A673 (cell line): ENCODE results near the gene AGAP4. TPM values are rescaled to one million over a fixed set of nuclear protein-coding genes. Genes with fewer than 3 reads are reported as not detected.
"Not testable (repeated sequence)": the region's sequence is repeated elsewhere in the genome, so short reads cannot be mapped to it uniquely, and the experiment has no call there.

Experiments
- BruUV-seq: library from RNA; stranded (reverse); fragments of 400-500 nt; replicated peaks from 2 replicates; lab custom pipeline; 2021; lab: Mats Ljungman, UMichigan
- CTCF ChIA-PET: fragments of 300-600 bp; sonication (Branson Sonifier 250); formaldehyde crosslinking; loops from one replicate; lab custom pipeline; 2022; ENCODE audit warnings: antibody characterized with exemption; lab: Charles Lee
- POLR2A ChIA-PET: fragments of 300-600 bp; sonication (Branson Sonifier 250); formaldehyde crosslinking; loops from one replicate; lab custom pipeline; 2022; ENCODE audit warnings: antibody characterized with exemption; ENCODE audit not compliant: low non-redundant PET; lab: Charles Lee
- DNase-seq: peaks from one replicate; pipeline ENCODE4 v3.0.0-alpha.2; 2015; ENCODE audit warnings: low spot score
- H3K27ac ChIP-seq: fragments of 200-600 bp; sonication (generic); 2 replicates; pipeline ENCODE4 v1.5.1; 2016; ENCODE audit warnings: mixed run types, low read depth, mild to moderate bottlenecking, mixed read lengths, antibody characterized with exemption, low read length; ENCODE audit not compliant: poor library complexity, severe bottlenecking
- H3K27me3 ChIP-seq: fragments of 200-600 bp; sonication (generic); replicated peaks from 2 replicates; pipeline ENCODE4 v1.6.1; 2017; ENCODE audit warnings: mixed run types, low read depth, mild to moderate bottlenecking, mixed read lengths, antibody characterized with exemption, low read length; ENCODE audit not compliant: insufficient read depth, poor library complexity
- H3K36me3 ChIP-seq: fragments of 200-600 bp; sonication (generic); 2 replicates; pipeline ENCODE4 v1.6.1; 2016; ENCODE audit warnings: mixed run types, mild to moderate bottlenecking, mixed read lengths, antibody characterized with exemption, low read length; ENCODE audit not compliant: insufficient read depth, poor library complexity, severe bottlenecking
- H3K4me1 ChIP-seq: fragments of 200-600 bp; sonication (generic); 2 replicates; pipeline ENCODE4 v1.6.1; 2017; ENCODE audit warnings: mixed run types, mild to moderate bottlenecking, mixed read lengths, antibody characterized with exemption, low read length; ENCODE audit not compliant: insufficient read depth, poor library complexity, severe bottlenecking
- H3K4me3 ChIP-seq: fragments of 200-600 bp; sonication (generic); 2 replicates; pipeline ENCODE4 v1.5.1; 2016; ENCODE audit warnings: low read depth, mixed run types, mild to moderate bottlenecking, mixed read lengths, low read length; ENCODE audit not compliant: poor library complexity, severe bottlenecking
- H3K9me3 ChIP-seq: fragments of 200-600 bp; sonication (generic); 2 replicates; pipeline ENCODE4 v1.6.1; 2016; ENCODE audit warnings: mixed run types, low read depth, mild to moderate bottlenecking, mixed read lengths, antibody characterized with exemption, low read length; ENCODE audit not compliant: poor library complexity, severe bottlenecking
- EZH2 ChIP-seq: fragments of 200-600 bp; sonication (generic); IDR thresholded peaks from 2 replicates; pipeline ENCODE4 v1.6.1; 2017; ENCODE audit warnings: borderline replicate concordance, low read depth, mild to moderate bottlenecking, mixed read lengths, antibody characterized with exemption, low read length; ENCODE audit not compliant: poor library complexity, severe bottlenecking
- intact Hi-C: fragments of 100-400 bp; cut with micrococcal nuclease; formaldehyde crosslinking; loops from one replicate; pipeline ENCODE4 v1.10.0; 2022; ENCODE audit not compliant: unreplicated experiment
- total RNA-seq: library from RNA; stranded (reverse); gene quantifications from 2 replicates; pipeline ENCODE4 v1.2.3, GENCODE V29; 2021
- TF ChIP-seq, protein P1 (sequence below): fragments of 300-800, 200-600 bp; sonication (generic); conservative IDR thresholded peaks from 2 replicates; pipeline ENCODE4 v1.5.1; 2017; ENCODE audit warnings: low read depth, mild to moderate bottlenecking, antibody characterized with exemption, low read length, moderate library complexity, mixed read lengths

The AGAP4 gene
- total RNA-seq, 1 experiment from 2014 or later, result 20.8 TPM

GRCh38 chr10:45811075-45811474 is 36.2 kb downstream of the AGAP4 start:
- CTCF ChIA-PET, result no interaction called here
- POLR2A ChIA-PET, result no interaction called here
- BruUV-seq, result no TSS peak
- DNase-seq, result no peak
- Histone ChIP-seq H3K4me1 (no peaks in the 10 kb centered on the region), H3K27me3 (no peaks in the 10 kb centered on the region), H3K27ac (no peak overlapping the region), H3K36me3 (no peaks in the 10 kb centered on the region), H3K4me3 (no peak overlapping the region), H3K9me3 (no peaks in the 10 kb centered on the region)
- TF ChIP-seq EZH2, result no peak
- TF ChIP-seq, protein P1, sequence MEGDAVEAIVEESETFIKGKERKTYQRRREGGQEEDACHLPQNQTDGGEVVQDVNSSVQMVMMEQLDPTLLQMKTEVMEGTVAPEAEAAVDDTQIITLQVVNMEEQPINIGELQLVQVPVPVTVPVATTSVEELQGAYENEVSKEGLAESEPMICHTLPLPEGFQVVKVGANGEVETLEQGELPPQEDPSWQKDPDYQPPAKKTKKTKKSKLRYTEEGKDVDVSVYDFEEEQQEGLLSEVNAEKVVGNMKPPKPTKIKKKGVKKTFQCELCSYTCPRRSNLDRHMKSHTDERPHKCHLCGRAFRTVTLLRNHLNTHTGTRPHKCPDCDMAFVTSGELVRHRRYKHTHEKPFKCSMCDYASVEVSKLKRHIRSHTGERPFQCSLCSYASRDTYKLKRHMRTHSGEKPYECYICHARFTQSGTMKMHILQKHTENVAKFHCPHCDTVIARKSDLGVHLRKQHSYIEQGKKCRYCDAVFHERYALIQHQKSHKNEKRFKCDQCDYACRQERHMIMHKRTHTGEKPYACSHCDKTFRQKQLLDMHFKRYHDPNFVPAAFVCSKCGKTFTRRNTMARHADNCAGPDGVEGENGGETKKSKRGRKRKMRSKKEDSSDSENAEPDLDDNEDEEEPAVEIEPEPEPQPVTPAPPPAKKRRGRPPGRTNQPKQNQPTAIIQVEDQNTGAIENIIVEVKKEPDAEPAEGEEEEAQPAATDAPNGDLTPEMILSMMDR, result no peak
- intact Hi-C loops, result no loop called here

- no peak overlapping the region for H3K27ac ChIP-seq
- intact Hi-C loops, result no loop called here
- BruUV-seq, result no TSS peak
- DNase-seq, result peak; percentile 21
- ChIA-PET POLR2A (no interaction called here), CTCF (no interaction called here)
- H3K4me3 ChIP-seq, result no peak overlapping the region
- TF ChIP-seq EZH2, result no peak
- TF ChIP-seq, protein P1, result 0 out of 2 replicates have a peak, but pooled peaks have one; percentile 20
- no peaks in the 10 kb centered on the region for H3K4me1 ChIP-seq
- no peaks in the 10 kb centered on the region for H3K27me3 ChIP-seq
- H3K36me3 ChIP-seq, result no peaks in the 10 kb centered on the region
- H3K9me3 ChIP-seq, result no peaks in the 10 kb centered on the region
These were observed 37.5 kb downstream of the AGAP4 start for GRCh38 chr10:45809837-45810236.

DNA sequence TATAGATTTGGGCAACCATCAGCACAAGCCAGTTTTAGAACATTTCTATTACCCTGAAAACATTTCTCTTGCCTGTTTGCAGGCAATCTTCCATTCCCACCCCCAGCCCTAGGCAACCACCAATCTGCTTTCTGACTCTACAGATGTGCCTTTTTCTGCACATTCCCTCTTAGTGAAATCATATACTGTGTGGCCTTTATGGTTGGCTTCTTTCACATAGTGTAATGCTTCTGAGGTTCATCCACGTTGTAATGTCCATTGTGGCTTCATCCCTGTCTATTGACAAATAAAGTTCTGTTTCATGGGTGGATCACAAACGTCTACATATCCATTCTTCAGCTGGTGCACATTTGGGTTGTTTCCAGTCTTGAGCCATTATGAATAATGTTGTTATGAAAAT is 42.3 kb downstream of the AGAP4 start:
- H3K36me3 ChIP-seq, DNase-seq, POLR2A ChIA-PET, H3K4me3 ChIP-seq, CTCF ChIA-PET, H3K9me3 ChIP-seq, H3K4me1 ChIP-seq, intact Hi-C loops, BruUV-seq, H3K27me3 ChIP-seq, H3K27ac ChIP-seq: not testable (repeated sequence)

DNA sequence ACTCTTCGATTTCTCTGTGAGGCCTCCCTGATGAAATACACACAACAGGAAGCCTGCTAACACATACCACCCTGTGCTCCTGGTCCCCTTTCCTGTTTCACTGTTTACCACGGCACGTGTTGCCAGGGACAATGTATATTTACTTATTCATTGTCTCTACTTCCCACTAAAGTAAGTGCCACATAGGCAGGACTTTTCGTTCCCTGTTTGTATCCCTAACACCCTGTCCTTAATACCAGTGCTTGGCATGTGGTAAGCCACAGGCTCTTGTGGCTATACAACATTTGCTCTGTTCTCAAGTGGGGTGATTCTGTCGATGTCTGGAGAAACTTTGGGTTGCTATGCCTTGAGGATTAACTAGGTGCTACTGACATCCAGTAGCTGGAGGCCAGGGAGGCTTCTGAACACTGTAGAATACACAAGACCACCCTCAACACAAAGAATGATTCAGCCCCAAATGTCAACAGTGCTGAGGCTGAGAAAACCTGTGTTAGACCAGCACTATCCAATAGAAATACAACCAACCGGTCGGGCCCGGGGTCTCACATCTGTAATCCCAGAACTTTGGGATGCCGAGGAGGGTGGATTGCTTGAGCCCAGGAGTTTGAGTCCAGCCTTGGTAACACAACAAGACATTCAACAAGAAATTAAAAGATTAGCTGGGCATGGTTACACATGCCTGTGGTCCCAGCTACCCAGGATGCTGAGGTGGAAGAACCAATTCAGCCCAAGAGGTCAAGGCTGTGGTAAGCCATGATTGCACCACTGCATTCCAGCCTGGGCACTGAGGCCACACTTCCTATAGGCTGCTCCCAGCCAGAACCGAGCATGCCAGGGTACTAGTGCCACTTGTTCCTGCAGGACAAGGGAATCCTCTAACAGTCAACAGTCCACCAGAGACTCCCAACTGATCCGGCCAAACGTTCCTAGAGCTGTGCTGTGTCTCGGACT is 44.0 kb downstream of the AGAP4 start:
- intact Hi-C loops, H3K27ac ChIP-seq, H3K36me3 ChIP-seq, H3K9me3 ChIP-seq, CTCF ChIA-PET, BruUV-seq, H3K4me3 ChIP-seq, DNase-seq, H3K4me1 ChIP-seq, POLR2A ChIA-PET, H3K27me3 ChIP-seq: not testable (repeated sequence)

GRCh38 chr10:45794761-45795160 is 52.5 kb downstream of the AGAP4 start:
- CTCF ChIA-PET, H3K27ac ChIP-seq, H3K27me3 ChIP-seq, intact Hi-C loops, H3K9me3 ChIP-seq, H3K36me3 ChIP-seq, POLR2A ChIA-PET, H3K4me1 ChIP-seq, BruUV-seq, H3K4me3 ChIP-seq, DNase-seq: not testable (repeated sequence)
